Left hindlimb (tissue), 1 donor: ENCODE data around the gene NCKAP5.

Experiments
- DNase-seq: peaks from one replicate; pipeline ENCODE4 v3.0.0-alpha.2; 2018

Gene NCKAP5

DNA sequence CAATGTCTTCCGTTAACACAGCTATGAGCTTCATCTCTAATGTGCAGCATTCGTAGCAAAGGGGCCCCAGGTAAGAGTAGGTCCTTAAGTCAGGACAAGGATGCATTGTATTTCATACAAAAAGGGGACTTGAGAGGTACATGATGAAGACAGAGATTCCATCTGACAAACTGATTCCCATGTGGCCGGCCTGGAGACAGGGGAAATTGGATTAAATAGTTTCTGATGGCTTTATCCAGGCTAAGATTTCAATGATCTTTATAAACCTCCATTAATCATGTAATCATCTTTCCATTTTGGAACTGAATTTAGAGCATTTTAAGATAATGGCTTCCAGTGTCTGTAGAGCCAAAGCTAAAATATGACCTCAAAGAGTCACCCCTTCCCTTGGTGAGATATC, 111.3 kb downstream of the NCKAP5 start:
- no peak for DNase-seq

DNA sequence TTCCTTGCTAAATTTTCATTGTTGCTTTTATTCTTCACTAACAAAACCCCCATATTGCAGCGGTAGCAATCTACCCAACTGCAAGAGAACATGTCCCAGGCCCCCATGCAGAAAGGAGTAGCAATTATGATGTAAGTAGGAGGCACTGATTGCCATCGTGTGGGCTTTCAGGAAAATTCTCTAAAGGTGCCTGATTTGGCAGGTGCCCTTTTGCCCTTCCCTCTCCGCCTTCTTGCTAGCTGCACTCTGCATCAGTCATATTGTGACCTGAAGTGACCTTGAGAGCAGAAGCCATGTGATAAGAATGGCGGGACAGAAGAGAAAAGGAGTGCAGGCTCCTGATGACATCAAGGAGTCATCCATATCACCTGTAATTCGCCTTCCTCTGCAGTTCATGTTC, 112.1 kb downstream of the NCKAP5 start:
- DNase-seq, result no peak

DNA sequence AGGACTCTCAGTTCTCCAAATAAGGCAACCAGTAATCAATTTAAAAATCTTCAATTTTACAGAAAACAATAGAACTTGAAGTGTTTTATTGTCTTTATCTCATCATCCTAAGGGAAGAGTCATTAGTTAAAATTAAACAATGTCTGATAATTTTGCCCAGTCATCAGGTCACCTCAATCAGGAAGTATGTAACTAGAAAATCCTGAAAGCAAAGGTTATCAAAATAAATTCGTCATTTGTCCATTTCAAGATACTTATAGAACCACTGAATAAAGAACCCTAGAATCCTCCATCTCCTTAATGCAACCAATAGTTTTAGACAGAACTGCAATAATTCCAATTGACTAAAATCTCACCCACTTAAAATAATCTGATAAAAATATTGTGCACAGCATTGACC, 115.2 kb downstream of the NCKAP5 start:
- DNase-seq, result no peak

DNA sequence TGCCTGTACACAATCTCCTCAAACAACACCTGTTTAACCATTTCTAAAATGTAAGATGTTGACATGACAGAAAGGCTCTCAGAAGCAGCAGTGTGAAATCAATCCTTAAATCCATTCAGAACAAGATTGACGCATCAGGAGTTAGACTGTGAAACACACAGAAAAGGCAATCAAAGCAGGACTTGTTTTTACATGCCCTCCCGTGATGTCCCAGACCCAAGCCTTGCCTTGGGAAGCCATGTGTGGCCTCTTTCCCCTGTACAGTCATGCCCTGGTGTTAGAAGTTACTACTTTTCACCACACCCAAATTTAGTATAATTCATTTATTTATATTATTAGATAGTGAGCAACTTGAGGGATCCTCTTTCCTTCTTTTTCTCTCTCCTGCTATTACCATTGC, 115.7 kb downstream of the NCKAP5 start:
- no peak for DNase-seq

DNA sequence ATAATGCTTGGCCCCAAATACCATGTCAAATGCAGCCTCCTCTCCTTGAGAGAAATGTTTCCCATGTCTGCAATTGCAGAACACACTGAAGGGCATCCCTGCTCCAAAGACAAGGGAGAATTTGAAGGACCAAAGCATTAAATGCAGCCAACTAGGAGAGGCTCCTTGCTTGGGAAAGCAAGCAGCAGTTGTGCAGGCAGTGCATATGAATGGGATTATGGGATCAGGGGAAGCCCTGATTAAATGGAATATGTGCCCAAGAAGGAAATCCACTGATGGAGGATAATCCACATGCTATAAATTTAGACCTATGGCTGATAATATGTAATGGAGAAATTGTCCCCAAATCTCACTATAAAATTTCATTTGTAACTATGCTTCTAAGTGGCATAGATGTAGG, 116.1 kb downstream of the NCKAP5 start:
- DNase-seq, result no peak

DNA sequence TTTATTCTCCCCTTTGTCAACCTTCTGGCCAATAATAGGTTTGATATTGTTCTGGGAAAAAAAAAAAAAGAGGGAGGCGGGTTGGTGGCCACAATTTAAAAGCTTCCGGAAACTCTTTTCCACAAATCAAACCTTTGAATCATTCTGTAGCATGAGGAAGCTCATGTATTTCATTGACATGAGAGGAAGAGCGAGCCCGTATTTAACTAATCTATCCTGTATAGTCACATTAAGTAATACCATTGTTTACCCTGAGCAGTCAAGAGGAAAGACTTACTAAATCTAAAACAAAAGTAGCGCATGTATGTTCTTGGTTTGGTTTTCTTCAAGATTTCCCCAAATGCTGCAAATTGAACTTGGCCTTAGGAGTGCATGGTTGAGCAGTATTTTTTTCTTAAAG, 120.1 kb downstream of the NCKAP5 start:
- no peak for DNase-seq

DNA sequence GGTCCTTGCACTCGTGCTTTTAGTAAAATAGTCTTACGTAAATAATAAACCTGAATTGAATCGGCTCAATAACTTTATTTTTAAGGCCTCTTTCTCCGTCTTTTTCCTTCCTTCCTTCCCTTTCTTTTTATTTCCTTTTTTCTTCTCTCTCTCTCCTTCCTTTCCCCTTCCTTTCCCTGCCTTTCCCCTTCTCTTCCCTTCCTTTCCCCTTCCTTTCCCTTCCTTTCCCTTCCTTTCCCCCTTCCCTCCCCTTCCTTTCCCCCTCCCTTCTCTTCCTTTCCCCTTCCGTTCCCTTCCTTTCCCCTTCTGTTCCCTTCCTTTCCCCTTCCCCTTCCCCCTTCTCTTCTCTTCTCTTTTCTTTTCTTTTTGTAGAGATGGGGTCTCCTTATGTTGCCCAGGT, 121.0 kb downstream of the NCKAP5 start:
- no peak for DNase-seq

DNA sequence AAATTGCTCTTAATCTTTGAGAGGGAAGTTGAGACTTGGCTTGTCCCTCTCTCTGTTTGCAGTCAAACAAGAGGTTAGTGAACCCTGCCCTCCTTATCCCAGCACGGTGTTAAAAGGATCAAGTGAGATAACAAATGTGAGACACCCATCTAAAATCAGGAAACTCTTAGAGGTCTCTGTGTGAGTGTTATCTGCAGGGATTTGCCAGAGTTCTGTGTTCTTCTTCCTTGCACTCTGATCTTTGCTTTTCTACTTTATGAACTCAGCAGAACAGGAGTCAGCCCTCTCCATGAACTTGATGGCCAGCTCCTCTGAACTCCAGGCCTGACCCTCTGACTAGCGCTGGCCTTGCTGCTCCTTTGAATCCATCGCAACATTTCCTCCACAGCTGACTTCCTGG, 123.8 kb downstream of the NCKAP5 start:
- no peak for DNase-seq

DNA sequence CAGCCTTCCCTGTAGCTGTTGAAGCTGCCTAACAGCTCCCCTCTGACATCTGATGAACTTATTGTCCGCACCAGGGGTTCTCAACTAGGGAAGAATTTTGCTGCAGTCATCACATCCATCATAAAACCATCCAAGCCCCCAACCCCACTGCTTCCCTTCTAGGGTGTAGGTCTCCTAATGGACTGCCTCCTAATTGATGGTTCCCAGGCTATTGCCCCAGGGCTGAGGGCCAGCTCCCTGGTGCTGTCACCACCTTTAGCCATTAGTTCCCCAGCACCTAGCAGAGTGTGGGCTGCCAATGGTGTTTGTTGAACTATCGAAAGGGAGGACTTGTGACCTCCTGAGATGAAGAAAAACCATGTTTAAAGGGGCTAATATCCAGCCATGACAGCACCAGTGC, 125.9 kb downstream of the NCKAP5 start:
- DNase-seq, result no peak

DNA sequence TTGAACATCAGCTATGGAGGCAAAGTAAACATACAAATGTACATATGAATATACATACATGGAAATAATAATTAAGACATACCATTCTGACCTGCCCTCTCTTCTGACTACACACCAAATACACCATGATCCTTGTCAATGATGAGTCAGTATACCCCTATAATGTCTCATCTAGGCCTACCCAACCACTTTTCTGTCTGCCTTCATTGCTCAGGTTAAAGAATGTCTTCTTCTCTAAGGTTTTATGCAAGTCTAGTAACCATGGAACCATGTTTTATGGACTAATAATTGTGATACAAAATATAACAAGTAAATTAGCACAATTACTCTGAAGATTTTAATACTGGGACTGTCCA, 128.7 kb downstream of the NCKAP5 start:
- no peak for DNase-seq

DNA sequence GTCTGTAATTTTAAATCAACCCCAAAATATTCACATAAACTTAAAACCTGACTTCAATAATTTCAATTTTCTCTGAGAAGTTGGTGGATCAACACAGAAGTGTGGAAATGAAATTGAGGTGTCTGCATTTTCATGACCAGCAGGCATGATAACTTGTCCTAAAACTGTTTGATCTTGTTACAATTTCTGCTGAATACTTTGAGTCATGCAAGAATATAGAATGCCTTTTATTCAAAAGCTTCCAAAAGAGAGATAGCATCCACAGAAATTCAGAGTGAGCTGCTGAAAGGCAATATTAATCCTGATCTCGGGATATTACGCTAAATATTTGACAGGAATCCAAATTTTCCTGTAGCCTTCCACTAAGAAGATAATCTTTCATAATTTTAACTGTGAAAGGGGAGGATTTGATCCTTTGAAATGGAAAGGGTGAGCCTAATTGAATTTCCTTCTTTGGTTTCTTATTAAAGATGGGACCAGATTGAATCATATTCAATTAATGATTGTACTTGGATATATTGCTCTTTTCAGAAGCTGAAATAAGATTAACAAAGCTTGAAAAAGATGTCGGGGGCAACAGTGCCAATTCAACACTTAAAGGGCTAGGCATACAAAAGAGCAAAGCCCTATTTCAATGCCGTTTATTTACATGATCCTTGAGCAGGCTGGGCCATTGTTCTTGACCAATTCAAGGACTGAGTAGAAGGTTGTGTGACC, 129.3 kb downstream of the NCKAP5 start:
- DNase-seq, result no peak

DNA sequence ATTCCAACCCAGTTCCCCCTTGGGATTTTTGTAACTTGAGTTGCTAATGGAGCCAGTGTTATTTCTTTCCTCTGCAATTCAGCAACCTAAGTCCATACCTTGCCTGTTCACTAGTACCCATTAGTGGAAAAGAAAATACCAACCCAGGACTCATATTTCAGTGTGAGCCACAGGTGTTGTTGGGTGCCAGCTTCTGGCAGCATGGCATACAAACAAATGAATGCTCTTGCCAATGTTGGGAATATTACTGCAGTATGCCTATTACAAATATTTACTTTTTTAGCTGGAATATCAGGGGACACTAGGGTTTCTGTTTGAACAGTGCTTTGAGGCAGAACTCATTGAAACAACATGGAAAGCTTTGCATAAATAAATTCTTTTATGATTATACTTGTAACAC, 130.2 kb downstream of the NCKAP5 start:
- no peak for DNase-seq

DNA sequence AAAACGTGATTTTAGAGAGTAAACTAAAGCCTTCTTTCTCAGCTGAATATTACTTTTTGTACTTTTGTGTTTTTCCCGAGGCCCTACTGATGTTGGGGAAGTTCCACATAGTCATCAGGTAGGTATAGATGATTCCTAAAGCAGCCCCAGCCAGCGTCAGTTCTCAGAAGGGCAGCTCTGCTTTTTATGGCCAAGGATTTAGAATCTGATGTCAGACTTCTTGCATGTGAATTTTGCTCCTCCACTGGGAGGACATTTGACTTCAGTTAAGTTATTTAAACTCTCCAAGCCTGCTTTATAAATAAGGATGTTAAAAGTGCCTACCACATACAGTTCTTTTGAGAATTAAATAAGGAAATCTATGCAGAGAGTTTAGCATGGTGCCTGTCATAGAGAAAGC, 130.8 kb downstream of the NCKAP5 start:
- no peak for DNase-seq

DNA sequence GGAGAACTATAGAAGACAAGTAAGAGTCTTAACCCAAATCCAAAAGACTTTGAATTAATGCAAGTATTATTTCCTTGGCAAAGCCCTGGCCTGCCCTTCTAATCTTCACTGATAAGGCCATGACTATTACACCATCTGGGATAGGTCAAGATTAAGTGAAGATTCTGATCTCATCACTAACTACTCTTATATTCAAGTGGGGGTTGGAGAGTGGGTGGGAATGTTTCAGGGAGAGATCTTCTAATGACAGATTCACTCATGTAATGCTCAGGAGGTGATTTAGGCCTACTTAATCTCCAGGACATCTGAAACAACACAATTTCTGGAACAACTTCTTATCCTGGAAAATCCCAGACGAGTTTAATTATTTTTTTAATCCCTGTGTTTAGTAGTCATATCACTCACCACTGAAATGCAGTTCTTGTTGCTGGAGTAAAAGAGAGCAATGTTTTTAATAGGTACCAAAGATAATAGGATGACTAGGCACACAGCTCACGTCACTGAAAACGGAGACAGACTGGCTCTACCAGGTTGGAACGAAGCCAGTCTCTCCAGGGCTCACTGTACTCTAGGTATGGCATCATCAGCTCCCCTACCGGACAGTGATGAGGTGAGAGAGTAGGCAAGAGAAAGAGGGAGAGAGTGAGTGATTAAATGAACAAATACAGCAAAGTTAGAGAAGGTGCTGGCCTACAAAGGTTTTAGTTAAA, 133.1 kb downstream of the NCKAP5 start:
- DNase-seq, result no peak

DNA sequence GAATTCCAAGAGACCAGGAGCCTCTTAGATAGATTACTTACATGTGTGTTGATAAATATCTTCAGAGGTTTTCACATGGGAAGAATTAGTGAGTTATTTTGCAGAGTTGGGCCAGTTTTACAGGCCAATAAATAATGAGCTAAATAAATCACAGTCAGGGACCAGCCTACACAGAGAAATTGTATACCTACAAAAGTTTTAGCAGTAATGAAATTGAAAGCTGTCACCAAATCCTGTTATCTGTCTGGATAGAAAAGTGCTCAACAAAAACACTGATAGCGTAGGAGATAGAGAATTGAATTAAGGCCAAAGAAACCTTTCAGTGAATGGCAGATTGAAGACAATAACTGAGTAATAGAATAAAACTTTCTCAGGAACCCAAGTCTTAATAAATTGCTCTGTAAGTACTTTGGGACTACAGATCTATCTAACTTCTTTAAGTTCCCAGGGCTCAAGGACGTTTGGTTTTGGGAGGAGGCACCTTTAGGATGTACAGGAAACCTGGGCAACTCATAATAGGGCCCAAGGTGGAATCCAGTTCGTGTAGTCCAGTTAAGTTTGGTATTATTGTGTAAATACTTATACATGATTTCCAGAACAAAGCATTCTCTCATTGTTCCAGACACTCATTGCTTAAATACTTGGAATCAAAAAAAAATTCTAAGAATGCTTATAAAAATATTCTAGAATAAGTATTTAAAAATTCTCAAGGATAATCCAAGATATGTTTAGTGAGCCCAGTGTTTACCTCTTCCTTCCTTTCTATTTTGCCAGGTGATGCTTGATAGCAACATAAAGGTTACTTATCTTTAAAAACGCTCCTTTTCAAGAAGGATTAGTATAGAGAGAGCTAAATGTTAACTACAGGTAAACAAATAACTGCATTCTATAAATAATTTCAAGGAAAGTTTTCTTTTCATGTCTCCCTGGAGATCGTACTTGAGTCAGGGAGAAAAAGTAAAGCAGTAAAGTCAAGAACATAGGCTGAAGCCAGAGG, 134.5 kb downstream of the NCKAP5 start:
- DNase-seq, result no peak

DNA sequence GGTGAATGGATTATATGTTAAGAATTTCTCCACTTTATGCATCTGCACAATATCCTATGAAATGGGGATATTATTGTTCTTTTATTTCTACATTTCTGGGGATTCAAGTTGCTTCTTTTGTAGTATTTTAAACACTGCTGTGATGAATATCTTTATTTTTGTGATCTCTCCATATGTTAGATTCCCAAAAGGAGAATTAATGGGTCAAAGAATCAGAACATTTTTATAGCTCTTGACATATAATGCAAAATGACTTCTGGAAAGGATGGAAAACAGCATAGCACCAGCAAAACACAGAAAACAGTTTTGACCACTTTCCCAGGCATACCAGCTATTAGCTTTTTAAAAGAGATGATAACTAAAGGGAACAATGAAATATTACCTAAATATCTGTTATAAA, 135.5 kb downstream of the NCKAP5 start:
- no peak for DNase-seq

DNA sequence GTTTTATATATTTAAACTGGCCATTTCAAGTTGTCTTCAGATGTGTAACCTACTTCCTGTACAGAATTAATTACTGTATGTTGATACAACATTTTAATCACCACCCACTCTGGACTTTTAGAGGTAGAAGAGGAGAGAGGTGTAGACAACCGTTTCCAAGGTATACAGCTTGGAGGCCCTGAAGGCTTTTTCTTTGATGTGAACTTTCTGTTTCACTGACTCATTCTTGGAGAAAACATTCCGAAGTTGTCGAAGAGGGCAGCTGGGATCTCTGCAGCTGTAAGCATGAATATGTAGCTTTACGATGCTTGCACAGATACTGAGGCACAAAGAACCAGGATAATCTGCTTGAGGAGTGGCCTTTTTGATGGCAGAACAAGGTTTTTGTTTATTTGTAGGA, 137.0 kb downstream of the NCKAP5 start:
- DNase-seq, result no peak

DNA sequence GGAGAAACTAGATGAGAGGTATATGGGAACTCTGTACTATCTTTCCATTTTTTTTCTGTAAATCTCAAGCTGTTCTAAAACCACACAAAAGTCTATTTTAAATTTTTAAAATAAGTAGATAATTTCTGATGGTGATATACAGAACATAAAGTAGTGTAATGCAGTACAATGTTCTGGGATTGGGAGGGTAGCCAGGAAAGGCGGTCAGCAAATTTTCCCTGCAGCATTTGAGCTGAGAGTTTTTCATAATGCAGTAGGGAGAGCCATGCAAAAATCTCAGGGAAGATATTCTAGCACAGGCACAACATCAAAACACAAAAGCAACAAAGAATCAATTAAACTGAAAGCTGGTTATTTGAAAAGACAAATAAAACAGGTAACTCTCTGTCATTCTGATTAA, 141.5 kb downstream of the NCKAP5 start:
- DNase-seq, result no peak

DNA sequence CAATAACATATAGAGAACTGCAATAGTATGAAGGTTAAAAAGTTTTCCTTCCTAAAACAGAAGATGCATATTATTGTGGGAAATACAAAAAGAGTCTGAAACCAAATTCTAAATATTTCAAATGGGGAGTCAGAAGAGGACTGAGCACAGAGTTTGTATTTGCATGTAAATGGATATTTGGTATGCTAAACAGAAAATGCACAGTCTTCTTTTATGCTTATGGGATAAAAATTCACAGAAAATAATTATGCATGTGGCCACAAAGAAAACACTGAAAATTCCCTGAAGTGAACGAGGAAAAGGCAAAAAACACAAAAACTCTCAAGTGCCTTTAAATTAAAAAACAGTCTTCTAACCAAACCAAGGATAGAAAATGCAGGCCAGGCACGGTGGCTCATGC, 142.7 kb downstream of the NCKAP5 start:
- DNase-seq, result no peak

DNA sequence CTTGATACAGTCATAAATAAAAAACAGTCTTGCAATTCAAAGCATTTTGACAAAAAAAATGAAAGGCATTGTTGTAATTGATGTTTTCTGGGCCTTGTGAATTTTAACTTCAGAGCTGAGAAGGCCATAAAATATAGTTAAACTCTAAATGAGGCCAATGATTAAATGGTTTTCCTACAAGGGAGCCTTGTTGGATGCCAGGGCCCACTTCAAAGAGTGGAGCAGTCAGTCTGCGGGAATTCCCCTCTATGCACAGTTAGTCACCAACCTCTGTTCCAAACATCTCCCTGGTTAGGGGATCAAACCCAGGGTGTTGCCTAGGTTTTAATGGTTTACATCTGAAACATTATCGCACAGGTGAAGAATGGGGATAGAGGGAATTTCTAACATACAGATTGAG, 143.4 kb downstream of the NCKAP5 start:
- no peak for DNase-seq

DNA sequence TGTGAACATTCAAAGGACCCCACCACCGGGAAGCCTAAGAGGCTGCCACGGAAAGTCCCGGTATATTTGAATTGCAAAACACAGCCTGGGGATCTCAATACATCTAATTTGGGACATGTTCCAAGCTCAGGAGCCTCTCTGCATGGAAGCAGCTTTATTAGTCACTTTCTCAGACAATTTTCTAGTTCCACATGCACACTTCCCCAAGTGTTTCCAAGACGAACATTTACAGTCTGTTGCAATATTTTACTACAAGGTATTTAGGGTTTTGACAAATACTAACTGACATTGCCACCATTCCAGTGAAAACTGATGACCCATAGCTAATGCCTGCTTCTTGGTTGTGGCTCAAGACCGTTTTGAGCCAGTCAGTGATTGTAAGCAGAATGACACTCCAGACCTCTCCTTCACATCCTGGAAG, 145.3 kb downstream of the NCKAP5 start:
- no peak for DNase-seq

DNA sequence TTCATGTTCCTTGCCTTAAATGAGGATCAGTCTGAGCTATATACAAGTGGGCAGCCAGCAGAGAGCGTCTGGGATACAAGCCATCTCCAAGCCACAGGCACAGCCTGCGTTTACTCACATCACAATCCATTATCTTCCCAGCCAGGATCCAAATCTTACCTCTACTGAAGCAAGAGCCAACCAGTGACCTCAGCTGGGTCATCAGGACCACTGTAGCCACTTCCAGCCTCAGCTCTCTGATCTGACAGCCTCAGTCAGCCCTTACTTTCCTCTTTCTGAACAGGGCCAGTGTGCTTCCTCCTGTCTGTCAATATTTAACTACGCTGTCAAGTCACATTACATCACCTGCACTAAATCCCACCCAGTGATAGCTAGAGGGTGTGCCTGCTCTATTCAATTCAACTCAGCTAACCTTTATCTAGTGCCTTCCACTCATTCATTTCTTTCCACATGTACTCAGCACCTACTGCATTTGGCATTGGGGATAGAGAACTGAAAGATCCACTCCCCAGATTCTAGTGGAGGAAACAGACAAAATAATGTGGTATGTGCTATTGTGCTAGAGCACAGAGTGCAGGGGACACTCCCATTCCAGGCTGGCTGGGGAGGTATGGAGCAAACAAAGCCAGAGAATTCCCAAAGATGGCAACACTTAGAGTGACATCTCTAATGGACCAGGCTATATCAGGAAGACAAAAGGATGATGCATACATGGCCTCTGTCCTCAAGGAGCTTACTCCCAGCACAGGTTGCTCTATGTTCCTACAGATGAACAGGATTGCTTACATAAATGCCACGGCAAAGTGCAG, 146.5 kb downstream of the NCKAP5 start:
- DNase-seq, result no peak

DNA sequence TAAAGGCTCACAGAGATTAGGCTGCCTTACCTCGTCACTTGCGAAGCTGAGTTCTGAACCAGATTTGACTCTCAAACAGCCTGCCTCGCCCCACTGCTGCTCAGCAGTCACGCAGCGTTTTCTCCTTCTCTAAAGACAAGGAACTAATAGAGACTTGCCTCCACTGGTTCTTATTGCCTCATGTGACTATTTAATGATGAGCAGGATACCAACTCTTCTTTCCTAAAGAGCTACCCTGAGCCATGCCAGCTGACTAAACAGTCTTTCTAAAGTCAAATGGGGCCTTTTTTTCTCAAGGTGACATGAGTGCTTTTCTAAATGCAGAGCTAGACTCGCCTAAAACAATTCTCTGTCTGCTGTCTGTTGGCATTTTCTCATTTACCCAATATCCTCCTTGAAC, 147.5 kb downstream of the NCKAP5 start:
- no peak for DNase-seq
